Stimulated activated CD4-positive, alpha-beta T cell treated with anti-CD3 and anti-CD28 coated beads, Interleukin-1b, Interleukin-23, amount 100 ng/mL, for 4 hours (primary cell): ENCODE measurements around the gene TOGARAM2.

Source experiments
- DNase-seq, 2 donors: peaks; one replicate each; pipeline ENCODE4 v3.0.0-alpha.2; 2020; ENCODE audit warnings: low read depth in 2 of 2

Gene TOGARAM2

DNA sequence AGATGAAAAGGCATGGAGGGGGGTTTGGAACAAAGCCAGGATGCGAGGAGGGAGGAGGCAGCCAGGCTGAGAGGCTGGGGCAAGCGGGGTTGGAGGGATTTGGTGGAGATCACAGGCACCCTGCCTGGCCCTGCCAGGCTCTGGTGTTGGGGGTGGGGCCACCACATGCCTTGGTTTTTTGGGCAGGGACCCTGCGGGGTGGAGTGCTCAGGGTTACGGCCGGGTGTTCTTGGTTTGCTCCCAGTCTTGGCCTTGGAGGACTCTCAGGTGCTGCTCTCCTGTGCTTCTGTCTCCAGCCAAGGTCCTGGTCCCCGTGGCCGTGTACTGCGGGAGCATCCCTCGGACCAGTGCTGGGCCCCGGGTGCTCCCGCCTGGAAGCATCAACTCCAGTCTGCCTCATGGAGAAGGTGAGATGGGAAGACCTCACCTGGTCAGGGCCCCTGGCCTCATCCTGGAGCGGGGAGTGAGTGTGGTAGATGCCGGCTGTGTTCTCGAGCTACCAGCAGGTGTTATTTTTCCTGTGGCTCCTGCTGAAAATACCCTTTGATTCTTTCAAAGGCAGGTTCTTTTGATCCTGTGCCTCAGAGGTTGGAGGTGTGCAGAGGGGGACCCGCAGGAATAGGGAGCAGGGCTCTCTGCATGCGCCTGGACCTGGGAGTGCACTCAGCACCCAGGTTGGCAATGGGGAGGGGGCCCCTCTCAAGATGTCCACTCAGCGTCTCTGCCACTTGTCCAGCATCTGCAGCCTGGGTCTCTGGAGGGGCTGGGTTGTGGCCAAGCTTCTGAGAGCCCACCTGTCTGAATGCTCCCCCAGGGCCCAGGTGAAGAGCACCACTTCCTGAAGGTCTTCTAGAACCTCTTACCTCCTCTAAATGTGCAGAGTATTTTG is 17.0 kb downstream of the TOGARAM2 start:
- DNase-seq: no peak

- no peak for DNase-seq
Observed at GRCh38 chr2:29000481-29000880, 19.4 kb downstream of the TOGARAM2 start.

GRCh38 chr2:29000956-29001355 is 19.9 kb downstream of the TOGARAM2 start:
- no peak for DNase-seq

GRCh38 chr2:29001806-29002205 is 20.7 kb downstream of the TOGARAM2 start:
- DNase-seq: no peak

DNA sequence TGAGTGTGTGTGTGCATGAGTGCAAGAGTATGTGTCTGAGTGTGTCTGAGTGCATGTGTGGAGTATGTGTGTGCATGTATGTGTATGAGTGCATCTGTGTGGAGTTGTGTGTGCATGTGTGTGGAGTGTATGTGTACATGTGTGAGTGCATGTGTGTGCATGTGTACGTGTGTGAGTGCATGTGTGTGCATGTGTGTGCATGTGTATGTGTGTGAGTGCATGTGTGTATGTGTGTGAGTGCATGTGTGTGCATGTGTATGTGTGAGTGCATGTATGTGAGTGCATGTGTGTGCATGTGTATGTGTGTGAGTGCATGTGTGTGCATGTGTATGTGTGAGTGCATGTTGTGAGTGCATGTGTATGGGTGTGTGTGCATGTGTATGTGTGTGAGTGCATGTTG is 23.7 kb downstream of the TOGARAM2 start:
- no peak for DNase-seq

- DNase-seq: no peak
Observed at GRCh38 chr2:29005331-29005730, 24.2 kb downstream of the TOGARAM2 start.

GRCh38 chr2:29006092-29006979 is 25.2 kb downstream of the TOGARAM2 start:
- no peak for DNase-seq

- DNase-seq: no peak
Observed at GRCh38 chr2:29006980-29007301, 25.8 kb downstream of the TOGARAM2 start.

- no peak for DNase-seq
Observed at GRCh38 chr2:29009270-29009669, 28.2 kb downstream of the TOGARAM2 start.

GRCh38 chr2:29009711-29010677 is 28.9 kb downstream of the TOGARAM2 start:
- no peak for DNase-seq

DNA sequence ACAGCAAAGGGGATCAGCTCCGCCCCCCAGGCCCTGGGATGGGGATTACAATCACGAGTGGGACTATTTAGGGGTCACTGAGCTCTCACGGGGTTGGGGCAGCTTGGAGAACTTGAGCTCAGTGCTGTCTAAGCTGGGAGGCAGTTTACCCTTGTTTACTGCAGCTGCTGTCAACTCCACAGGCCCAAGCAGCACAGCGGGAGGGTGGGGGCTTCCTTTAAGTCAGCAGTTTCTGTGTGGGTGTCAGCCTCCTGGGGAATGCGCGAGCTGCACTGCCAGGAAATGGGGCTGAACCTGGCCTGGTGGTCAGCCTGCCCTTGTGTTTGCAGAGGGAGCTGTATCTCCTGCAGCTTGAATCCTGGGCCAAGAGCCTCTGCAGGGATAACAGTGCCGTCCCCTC is 29.8 kb downstream of the TOGARAM2 start:
- peak in 1 of 2 donors; percentile 23 for DNase-seq

DNA sequence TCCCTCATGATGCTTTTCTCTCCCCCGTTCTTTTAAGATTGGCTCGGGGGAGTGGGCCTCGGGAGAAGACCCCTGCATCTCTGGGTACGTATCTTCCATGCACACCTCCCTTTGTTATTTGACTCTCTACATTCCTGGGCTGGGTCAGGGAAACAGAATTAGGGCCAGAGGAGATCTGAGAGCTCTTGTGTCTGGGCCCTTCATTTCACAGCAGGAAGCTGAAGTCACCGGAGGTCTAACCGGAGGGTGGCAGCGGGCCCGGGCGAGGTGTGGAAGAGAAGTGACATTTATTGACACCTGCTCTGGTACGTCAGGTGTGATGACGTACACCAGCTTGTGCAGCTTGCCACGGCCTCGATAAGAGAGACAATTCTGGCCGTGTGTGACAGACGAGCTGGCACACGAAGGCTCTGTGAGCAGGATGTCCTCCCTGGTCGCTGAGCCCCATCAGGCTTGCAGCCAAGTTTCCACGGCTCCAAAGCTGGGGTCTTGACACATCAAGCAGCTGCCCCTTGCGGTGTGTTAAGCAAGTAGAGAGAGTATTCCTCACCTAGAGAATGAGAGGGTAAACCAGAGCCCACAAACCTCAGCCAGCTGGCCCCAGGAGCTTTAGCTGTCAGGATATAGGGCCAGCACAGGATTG is 30.4 kb downstream of the TOGARAM2 start:
- DNase-seq: peak; percentile 29 to 42

DNA sequence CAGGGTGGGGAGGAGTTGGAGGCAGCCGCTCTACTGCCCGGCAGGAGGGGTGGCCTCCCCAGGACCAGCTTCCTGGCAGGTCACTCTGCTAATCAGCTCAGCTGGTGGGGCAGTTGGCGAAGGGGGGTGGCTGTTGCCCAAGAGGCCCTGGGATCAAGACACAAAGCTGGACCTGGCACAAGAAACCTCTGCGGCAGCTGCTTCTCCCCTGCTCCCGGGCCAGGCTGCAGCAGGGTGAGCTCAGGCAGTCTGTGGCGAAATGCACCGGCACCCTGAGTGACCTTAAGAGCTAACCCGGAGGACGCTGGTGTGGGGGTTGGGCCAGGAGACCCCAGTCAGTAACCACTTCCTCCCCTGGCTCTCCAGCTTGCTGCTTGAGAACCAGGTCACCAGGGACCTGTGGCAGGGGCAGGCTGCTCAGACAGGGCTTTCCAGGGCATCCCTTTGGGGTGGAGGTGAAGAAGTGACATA is 31.1 kb downstream of the TOGARAM2 start:
- no peak for DNase-seq

- no peak for DNase-seq
Observed at GRCh38 chr2:29013057-29013780, 32.1 kb downstream of the TOGARAM2 start.

DNA sequence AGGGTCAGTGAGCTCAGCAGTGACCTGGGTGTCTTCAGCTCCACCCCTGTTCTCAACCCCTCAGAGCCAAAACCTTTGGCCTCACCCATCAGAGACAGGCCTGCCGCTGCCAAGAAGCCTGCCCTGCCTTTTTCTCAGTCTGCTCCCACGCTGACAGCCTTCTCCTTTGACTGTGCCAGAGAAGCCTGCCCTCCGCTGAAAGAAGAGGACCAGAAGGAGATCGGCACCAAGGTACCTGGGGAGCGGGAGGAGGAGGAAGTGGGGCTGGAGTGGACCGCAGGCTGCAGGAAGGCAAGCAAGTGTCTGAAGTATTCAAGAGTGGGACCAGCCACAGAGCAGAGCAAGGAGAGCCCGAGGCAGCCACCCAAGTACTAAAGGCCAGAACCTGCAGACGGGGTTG is 33.2 kb downstream of the TOGARAM2 start:
- DNase-seq: no peak

- peak; percentile 43 to 54 for DNase-seq
Observed at GRCh38 chr2:29014811-29015421, 33.8 kb downstream of the TOGARAM2 start.

- DNase-seq: no peak
Observed at GRCh38 chr2:29015701-29016470, 34.8 kb downstream of the TOGARAM2 start.

- DNase-seq: no peak
Observed at GRCh38 chr2:29016504-29016903, 35.4 kb downstream of the TOGARAM2 start.
